ENCODE measurements around the gene STX18. TPM values are rescaled to one million over a fixed set of nuclear protein-coding genes. Genes with fewer than 3 reads are reported as not detected.

Gene STX18
- 18.3 and 22.2 TPM in 2 replicates for total RNA-seq

DNA sequence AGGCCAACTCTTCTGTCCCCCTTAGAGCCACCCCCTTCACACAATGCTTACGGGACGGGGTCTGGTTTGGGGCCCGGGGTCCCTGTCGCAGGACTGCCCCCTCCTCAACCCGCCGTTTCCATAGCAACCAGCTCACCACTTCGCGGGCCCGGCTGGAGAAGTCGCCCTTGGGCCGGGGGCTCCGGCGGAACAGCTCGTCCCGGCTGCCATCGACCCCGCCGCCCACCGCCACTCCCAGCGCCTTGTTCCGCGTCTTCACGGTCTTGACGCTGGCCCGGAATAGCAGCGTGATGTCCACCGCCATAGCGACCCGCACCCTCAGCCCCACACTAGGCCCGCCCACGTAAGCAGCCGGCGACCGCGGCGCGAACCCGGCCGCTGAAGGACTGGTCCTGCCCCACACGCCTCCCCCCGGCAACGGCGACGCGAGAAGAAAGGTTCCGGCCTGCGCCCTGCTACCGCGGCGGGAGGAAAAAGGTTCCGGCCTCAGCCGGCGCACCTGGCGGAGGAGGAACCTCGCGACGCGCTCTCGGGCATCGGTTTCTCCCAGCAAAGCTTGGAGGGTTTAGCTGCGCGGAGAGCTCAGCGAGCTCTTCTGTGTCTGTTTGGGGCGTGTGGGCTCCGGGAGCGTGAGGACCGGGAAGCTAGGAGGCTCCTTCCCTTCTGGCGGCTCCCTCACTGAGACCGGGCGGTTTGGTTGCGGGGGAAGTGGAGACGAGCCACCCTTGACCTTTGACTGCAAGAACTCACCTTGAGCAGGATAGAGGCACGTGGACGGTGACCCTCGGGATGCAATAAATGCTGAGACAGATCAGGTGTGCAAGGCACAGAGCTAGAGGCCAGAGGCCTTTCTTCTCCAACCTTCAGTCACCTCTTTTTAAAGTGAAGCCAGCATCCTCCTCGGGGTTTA lies at the start of gene STX18:
STX18 (minus strand) TSS at position 388 of the 910 bp plus-strand sequence; CDS start at position 304, 84 bp downstream.

DNA sequence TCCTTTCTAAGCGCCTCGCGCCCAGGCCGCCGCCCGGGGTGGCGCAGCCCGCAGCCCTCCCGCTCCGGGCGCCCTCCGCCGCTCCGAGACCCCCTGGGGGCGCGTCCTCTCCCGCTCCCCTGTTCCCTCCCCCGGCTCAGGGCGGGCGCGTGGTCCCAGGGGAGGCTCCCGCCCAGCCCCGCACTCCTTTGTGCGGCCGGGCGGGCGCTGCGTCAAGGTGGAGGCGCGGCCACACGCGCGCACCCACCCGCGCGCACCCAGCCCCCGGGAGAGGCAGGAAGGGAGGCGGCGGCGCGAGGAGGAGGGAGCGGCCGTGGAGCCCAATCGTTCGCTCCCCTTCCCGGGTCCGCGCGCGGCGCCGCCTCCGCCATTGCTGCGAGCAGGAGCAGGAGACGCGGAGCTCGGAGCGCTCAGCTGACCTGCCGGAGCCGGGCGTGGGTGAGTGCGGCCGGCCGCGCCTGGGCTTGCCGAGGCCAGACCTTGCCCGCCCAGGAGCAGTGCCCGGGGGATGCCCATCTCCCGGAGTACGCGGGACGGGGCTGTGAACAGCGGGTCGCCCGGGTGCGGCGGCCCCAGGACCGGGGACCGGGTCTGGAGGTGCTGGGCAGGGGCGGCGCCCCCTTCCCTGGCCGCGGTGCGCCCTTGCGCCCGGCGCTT lies 155.0 kb downstream of the STX18 start, which contains the start of gene NSG1:
NSG1 (plus strand) TSS at position 367 of the 657 bp plus-strand sequence. CDS start 528 bp downstream, outside the sequence.

Other genes with a start within 250 kb of the STX18 start
- gene NSG1, start 154.9 kb downstream of the STX18 start, total RNA-seq = 10.4 and 20.3 TPM in 2 replicates

Measured in regular cardiac myocyte (primary cell).